Kidney (tissue), 14 donors: Measurements from ENCODE around the gene SRP54. TPM values are rescaled to one million over a fixed set of nuclear protein-coding genes. Genes with fewer than 3 reads are reported as not detected.

Source experiments
- DNase-seq, 5 donors: peaks; one replicate each; pipeline ENCODE4 v3.0.0-alpha.2; 2013 to 2020
- FAIRE-seq: peaks from 2 replicates; lab custom pipeline; 2012; peaks lifted over from hg19 to GRCh38; lab: Jason Lieb, UNC
- H3K27ac ChIP-seq, 2 donors: one replicate each; pipeline ENCODE4 v1.7.0; 2013; ENCODE audit warnings: low read depth in 2 of 2, low read length in 2 of 2, inconsistent platforms in 1 of 2
- H3K27me3 ChIP-seq: one replicate; pipeline ENCODE4 v1.7.1; 2013; ENCODE audit warnings: low read length, inconsistent platforms; ENCODE audit not compliant: control insufficient read depth, insufficient read depth
- H3K36me3 ChIP-seq, 3 donors: one replicate each; pipeline versions ENCODE4 v1.7.0 to v1.7.1; 2013; ENCODE audit warnings: low read length in 3 of 3, control low read depth in 1 of 3, inconsistent platforms in 1 of 3; ENCODE audit not compliant: insufficient read depth in 3 of 3, control insufficient read depth in 2 of 3
- H3K4me1 ChIP-seq, 3 donors: one replicate each; pipeline versions ENCODE4 v1.7.0 to v1.7.1; 2013; ENCODE audit warnings: low read length in 3 of 3, inconsistent platforms in 1 of 3, low read depth in 1 of 3; ENCODE audit not compliant: control insufficient read depth in 2 of 3, insufficient read depth in 2 of 3
- H3K4me3 ChIP-seq, 3 donors: one replicate each; pipeline versions ENCODE4 v1.7.0 to v1.8.1; 2013; ENCODE audit warnings: low read length in 3 of 3, control low read depth in 1 of 3, inconsistent platforms in 1 of 3
- H3K9ac ChIP-seq, 3 donors: one replicate each; pipeline versions ENCODE4 v1.7.0 to v1.7.1; 2013; ENCODE audit warnings: low read length in 3 of 3, control low read depth in 1 of 3, inconsistent platforms in 1 of 3
- H3K9me3 ChIP-seq, 3 donors: one replicate each; pipeline versions ENCODE4 v1.7.0 to v1.7.1; 2013; ENCODE audit warnings: low read length in 3 of 3, control low read depth in 1 of 3, inconsistent platforms in 1 of 3; ENCODE audit not compliant: control insufficient read depth in 2 of 3, insufficient read depth in 1 of 3
- CTCF ChIP-seq: IDR thresholded peaks from 3 replicates; pipeline ENCODE4 v1.5.1; 2012; ENCODE audit warnings: mild to moderate bottlenecking, moderate library complexity, borderline replicate concordance; ENCODE audit not compliant: insufficient read depth; ENCODE audit errors: extremely low read depth
- intact Hi-C: fragments of 100-400 bp; cut with DNase I; formaldehyde crosslinking; loops from one replicate; pipeline ENCODE4 v1.11.1; 2022
- polyA plus RNA-seq: library from polyadenylated mRNA; stranded (reverse); fragments of 350-450 nt; fragmentation: Illumina TruSeq; extraction: RNeasy Lipid Tissue Mini Kit (QIAGEN cat#74804); gene quantifications from one replicate; pipeline ENCODE4 v1.2.3, GENCODE V29; 2014; ENCODE audit warnings: low read depth, low replicate concordance; ENCODE audit not compliant: insufficient read depth
- total RNA-seq: library from RNA; stranded (reverse); fragmentation: NEBNext Ultra II Directional; extraction: Animal tissue kit (Norgen Biotek cat#: 25700); gene quantifications from one replicate; pipeline ENCODE4 v1.2.1, GENCODE V29; 2021
- donor health status: control.
- donor health status: control.
- donor health status: control.
- donor health status: control.
- donor health status: control.
- donor health status: DM: yes; HTN: yes; CAD: no.
- donor health status: Normal renal cell carcinoma (clear cell type).

Gene SRP54
- total and polyA plus RNA-seq, 2 donors from 2014 or later = 37.3 to 54.3 TPM

- H3K9ac ChIP-seq = no peak overlapping the region
- intact Hi-C loops = no loop called here
- H3K4me1 ChIP-seq = no peaks in the 10 kb centered on the region
- DNase-seq (no peak), FAIRE-seq (no peak)
- H3K27me3 ChIP-seq = no peaks in the 10 kb centered on the region
- TF ChIP-seq CTCF = no peak
- no peak overlapping the region for H3K4me3 ChIP-seq
- H3K36me3 ChIP-seq = peaks cover 0 to 3% (median 0%) of the 10 kb centered on the region in 3 donors
- H3K9me3 ChIP-seq = no peaks in the 10 kb centered on the region
- H3K27ac ChIP-seq = no peak overlapping the region
Observed at GRCh38 chr14:34937442-34937841, 45.4 kb upstream of the SRP54 start.

GRCh38 chr14:34937876-34938275, 44.9 kb upstream of the SRP54 start:
- intact Hi-C loops = no loop called here
- no peak for DNase-seq

GRCh38 chr14:34943506-34943905, 39.3 kb upstream of the SRP54 start:
- Histone ChIP-seq H3K27me3 (no peaks in the 10 kb centered on the region), H3K4me1 (no peaks in the 10 kb centered on the region), H3K9me3 (peaks cover 0 to 6% (median 0%) of the 10 kb centered on the region in 3 donors), H3K36me3 (peaks cover 0 to 3% (median 0%) of the 10 kb centered on the region in 3 donors), H3K27ac (no peak overlapping the region), H3K9ac (no peak overlapping the region), H3K4me3 (no peak overlapping the region)
- intact Hi-C loops = no loop called here
- TF ChIP-seq CTCF = no peak
- FAIRE-seq (no peak), DNase-seq (no peak)

More at GRCh38 chr14:34937876-34938275, 44.9 kb upstream of the SRP54 start:
- H3K4me1 ChIP-seq = no peaks in the 10 kb centered on the region
- H3K27me3 ChIP-seq = no peaks in the 10 kb centered on the region
- no peak overlapping the region for H3K27ac ChIP-seq
- H3K9ac ChIP-seq = no peak overlapping the region
- TF ChIP-seq CTCF = no peak
- no peak overlapping the region for H3K4me3 ChIP-seq
- no peaks in the 10 kb centered on the region for H3K9me3 ChIP-seq
- FAIRE-seq = no peak
- H3K36me3 ChIP-seq = peaks cover 0 to 3% (median 0%) of the 10 kb centered on the region in 3 donors

- TF ChIP-seq CTCF = no peak
- Histone ChIP-seq H3K9ac (no peak overlapping the region), H3K27ac (no peak overlapping the region), H3K4me3 (no peak overlapping the region), H3K36me3 (peaks cover 0 to 4% (median 0%) of the 10 kb centered on the region in 3 donors), H3K27me3 (no peaks in the 10 kb centered on the region), H3K4me1 (no peaks in the 10 kb centered on the region), H3K9me3 (peaks cover 0 to 6% (median 0%) of the 10 kb centered on the region in 3 donors)
- intact Hi-C loops = no loop called here
- no peak for DNase-seq
- FAIRE-seq = no peak
Observed at GRCh38 chr14:34944744-34945143, 38.0 kb upstream of the SRP54 start.
